GM19452 (cell line): Measurements from ENCODE around the gene CLCA1.

Source experiments
- ATAC-seq: cut with Tn5 transposase; IDR thresholded peaks from one replicate; pipeline ENCODE4 v1.9.1; 2021; ENCODE audit not compliant: unreplicated experiment

Gene CLCA1

GRCh38 chr1:86503406-86504136 is 34.8 kb downstream of the CLCA1 start:
- ATAC-seq = no peak

DNA sequence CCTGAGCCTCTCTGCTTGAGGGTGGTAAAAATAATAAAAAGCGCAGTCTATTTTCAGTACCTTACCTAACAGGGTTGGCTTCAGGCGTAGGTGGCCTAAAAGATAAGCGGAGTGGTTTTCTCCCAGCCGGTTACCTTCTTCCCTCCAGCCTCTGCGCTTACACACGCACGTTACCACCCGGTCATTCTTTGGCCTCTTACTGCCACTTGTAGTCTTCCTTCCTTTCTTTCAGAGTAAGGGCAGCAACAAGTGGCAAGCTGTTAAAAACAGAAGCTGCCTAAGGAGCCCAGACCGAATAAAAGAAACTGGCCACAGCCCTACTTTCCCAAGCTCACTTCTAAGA is 35.4 kb downstream of the CLCA1 start:
- ATAC-seq = no peak

- ATAC-seq = no peak
Observed at GRCh38 chr1:86504895-86505563, 36.3 kb downstream of the CLCA1 start.

DNA sequence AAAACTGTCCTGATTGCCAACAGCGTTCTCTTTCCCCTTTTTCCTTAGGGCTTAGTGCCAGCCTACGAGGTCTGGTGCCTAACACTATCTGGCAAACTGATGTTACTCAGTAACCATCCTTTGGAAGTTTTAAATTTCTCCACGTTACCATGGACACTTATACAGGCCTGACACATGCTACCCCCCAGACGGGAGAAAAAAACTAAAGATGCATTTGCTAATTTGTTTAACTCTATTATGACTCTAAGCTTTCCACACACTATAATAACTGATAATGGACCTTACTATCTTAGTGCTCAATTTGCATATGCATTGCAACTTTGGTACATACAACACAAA is 36.8 kb downstream of the CLCA1 start:
- no peak for ATAC-seq

GRCh38 chr1:86507935-86508582 is 39.3 kb downstream of the CLCA1 start:
- ATAC-seq = no peak

- no peak for ATAC-seq
Observed at GRCh38 chr1:86508583-86508969, 39.8 kb downstream of the CLCA1 start.

- no peak for ATAC-seq
Observed at GRCh38 chr1:86515597-86515996, 46.9 kb downstream of the CLCA1 start.

DNA sequence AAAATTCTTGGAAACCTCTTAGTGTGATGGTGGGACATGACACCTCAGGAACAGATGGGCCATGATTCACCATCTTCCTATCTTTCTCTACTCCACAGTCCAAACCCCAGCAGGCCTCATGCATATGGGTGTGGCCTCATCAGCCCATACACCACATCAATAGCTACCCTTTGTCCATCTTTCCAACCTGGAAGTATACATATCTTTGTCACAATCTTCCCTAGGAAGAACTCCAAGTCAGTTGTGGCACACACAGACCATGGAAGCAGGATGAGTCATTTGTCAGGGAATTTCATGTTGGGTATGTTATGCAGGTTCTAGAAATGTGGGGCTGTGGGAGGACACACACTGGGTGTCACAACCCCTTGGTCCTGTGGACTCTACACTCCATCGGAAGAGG is 47.6 kb downstream of the CLCA1 start:
- no peak for ATAC-seq

DNA sequence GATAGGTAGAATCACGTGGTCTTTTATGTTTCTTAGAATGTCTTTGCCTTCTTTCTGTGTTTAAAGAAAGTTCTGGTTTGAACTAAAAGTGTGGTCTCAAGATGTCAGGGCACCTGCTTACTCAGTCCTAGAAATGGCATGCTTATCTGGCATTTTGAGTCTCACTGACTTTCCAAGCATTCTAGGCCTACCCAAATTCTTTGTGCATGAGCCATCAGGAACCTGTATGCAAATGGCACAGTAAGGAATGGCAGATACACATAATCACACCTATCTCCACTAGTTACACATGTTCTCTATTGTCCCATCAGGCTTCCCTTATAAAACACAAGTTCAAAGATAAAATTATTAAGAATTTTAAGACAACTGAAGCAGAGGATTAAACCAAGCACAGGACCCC is 48.6 kb downstream of the CLCA1 start:
- ATAC-seq = no peak

DNA sequence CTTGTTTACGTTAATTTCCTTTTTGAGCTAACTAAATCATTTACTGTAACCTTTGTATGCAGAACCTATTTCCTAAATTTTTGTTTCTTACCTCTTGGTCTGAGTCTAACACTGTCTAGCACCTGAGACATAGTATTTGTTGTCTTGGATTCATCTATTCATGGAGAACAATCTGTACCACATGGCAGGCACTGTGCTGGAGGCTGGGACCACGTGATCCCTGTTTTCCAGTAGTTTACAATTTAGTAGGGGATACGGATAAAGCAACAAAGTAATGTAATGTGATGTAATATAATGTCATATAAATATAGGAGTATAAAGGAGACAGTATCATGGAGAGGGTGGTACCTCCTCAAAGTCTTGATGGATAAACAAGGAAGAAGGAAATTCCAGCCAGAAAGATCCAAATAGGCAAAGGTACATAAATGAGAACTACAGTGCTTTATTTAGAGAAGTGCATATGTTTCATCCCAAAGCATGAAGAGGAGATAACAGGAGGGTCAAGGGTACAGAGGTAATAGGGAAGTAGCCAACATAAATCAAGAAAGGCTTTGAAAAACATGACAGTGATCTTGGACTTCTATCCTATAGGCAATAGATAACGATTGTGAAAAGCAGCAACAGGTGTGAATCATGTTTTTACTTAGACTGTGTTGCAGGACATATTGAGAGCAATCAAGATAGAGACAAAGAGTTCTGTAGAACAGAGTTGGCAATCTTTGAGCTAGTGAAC is 52.2 kb downstream of the CLCA1 start:
- ATAC-seq = no peak

GRCh38 chr1:86521522-86521891 is 52.8 kb downstream of the CLCA1 start:
- ATAC-seq = no peak

GRCh38 chr1:86522240-86522639 is 53.5 kb downstream of the CLCA1 start:
- no peak for ATAC-seq

GRCh38 chr1:86523670-86524354 is 55.1 kb downstream of the CLCA1 start:
- ATAC-seq = no peak

DNA sequence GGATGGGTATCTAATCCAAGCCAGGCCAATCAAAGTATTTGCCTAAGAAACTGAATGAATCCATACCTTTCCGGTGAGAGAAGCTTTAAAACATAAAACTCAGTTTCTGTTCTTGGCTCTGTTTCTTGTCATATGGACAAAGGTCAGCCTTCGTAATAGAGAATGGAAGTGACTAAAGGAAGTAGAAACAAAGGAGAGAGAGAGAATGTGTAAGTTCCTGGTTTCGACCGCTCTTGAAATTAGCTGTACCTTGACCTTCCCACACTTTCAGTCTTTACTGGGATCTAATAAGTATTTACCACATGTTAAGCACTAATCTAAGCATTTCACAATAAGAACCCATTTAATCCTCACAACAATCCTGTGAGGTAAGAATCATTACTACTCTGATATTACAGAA is 58.6 kb downstream of the CLCA1 start:
- ATAC-seq = no peak

DNA sequence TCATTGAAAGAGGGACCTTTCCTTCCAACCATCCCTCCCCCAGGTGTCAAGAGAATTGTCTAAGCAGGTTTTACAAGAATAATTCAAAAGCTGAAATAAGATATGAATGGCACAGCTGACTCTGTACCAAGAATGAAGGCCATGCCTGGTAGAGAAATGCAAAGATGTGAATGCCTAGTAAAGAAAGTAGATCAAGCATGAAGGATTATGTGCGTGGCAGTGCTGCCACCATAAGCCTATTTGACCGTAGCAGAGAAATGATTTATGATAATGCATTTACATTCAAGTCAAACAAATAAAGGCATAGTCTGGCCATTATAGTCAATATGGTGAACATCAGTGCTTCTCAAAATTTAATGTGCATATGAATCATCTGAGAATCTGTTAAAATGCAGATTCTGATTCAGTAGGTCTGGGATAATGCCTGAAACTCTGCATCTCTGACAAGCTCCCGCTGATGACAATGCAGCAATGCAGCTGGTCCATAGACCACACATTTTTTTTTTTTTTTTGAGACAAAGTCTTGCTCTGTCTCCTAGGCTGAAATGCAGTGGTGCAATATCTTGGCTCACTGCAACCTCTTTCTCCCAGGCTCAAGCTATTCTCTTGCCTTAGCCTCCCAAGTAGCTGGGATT is 61.6 kb downstream of the CLCA1 start:
- no peak for ATAC-seq

- no peak for ATAC-seq
Observed at GRCh38 chr1:86537928-86538695, 69.4 kb downstream of the CLCA1 start.

- no peak for ATAC-seq
Observed at GRCh38 chr1:86538775-86539174, 70.0 kb downstream of the CLCA1 start.

- no peak for ATAC-seq
Observed at GRCh38 chr1:86541859-86542258, 73.1 kb downstream of the CLCA1 start.

GRCh38 chr1:86542631-86543030 is 73.9 kb downstream of the CLCA1 start:
- ATAC-seq = no peak

DNA sequence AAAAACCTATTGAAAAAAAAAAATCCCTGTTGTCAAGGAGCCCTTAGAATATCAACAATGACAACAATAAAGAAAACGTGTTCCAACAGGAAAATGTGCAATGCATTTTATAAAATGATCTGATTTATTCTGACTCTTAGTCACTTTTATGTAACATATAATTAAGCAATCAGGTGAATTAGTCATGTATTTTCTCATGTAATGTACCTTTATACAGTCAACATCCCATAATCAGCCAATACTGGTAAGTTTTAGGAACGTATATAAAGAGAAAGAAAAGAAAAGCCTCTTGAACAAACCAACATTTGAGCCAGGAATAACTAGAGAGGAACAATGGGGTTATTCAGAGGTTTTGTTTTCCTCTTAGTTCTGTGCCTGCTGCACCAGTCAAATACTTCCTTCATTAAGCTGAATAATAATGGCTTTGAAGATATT is 78.1 kb downstream of the CLCA1 start, which contains the start of gene CLCA4:
Gene CLCA4, plus strand, starts transcription at position 292 of the 435 bp plus-strand sequence. Its CDS starts 42 bp downstream, at position 334.
- no peak for ATAC-seq
